ENCODE results near the gene FAM20C.
"Not testable (repeated sequence)": the region's sequence is repeated elsewhere in the genome, so short reads cannot be mapped to it uniquely, and the experiment has no call there.

The FAM20C gene

DNA sequence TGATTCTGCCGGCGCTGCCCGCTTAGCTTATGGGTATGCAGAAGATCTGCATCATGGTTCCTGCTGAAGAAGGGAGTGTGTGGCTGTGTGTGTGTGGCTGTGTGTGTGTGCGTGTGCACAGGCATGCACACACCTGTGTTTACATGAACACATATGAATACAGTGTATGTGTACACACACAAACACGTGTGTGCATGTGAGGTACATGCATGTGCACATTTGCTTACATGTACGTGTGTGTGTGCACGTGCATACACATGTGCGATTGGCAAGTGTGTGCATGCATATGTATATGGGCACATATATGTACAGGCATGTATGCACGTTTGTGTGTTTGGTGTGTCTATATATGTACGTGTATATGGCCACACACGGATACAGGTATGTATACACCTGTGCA is 16.4 kb upstream of the FAM20C start:
- Mint-ChIP-seq H3K27ac (no peak overlapping the region), H3K4me3 (no peak overlapping the region), H3K27me3 (peaks cover 4% of the 10 kb centered on the region), H3K36me3 (no peaks in the 10 kb centered on the region), H3K9me3 (no peaks in the 10 kb centered on the region), H3K4me1 (no peaks in the 10 kb centered on the region)
- ATAC-seq (ENCODE audit: low read depth) (no peak), DNase-seq (ENCODE audit: low spot score in 2 of 2) (no peak)

DNA sequence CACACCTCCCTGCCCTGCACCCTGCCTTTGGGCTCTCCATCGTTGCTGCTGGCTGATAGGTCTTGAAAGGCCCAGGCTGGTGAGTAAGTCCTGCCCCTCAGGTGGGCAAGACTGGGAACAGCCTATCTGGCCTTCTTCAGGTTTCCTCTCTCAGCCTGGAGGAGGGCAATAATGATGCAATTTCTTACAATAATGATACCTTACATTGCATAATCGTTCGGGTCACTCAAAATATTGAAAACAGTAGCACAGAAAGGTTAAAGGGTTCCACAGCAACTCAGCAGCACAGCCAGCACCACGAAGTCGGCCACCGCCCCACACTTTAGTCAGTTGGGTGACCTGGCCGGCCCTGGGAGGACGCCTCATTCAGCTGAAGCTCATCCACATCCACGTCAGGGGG is 16.0 kb upstream of the FAM20C start:
- no peak overlapping the region for H3K27ac Mint-ChIP-seq
- H3K27me3 Mint-ChIP-seq = peaks cover 4% of the 10 kb centered on the region
- no peak for ATAC-seq (ENCODE audit: low read depth)
- H3K4me1 Mint-ChIP-seq = no peaks in the 10 kb centered on the region
- H3K36me3 Mint-ChIP-seq = no peaks in the 10 kb centered on the region
- H3K4me3 Mint-ChIP-seq = no peak overlapping the region
- DNase-seq (ENCODE audit: low spot score in 2 of 2) = no peak
- H3K9me3 Mint-ChIP-seq = no peaks in the 10 kb centered on the region

DNA sequence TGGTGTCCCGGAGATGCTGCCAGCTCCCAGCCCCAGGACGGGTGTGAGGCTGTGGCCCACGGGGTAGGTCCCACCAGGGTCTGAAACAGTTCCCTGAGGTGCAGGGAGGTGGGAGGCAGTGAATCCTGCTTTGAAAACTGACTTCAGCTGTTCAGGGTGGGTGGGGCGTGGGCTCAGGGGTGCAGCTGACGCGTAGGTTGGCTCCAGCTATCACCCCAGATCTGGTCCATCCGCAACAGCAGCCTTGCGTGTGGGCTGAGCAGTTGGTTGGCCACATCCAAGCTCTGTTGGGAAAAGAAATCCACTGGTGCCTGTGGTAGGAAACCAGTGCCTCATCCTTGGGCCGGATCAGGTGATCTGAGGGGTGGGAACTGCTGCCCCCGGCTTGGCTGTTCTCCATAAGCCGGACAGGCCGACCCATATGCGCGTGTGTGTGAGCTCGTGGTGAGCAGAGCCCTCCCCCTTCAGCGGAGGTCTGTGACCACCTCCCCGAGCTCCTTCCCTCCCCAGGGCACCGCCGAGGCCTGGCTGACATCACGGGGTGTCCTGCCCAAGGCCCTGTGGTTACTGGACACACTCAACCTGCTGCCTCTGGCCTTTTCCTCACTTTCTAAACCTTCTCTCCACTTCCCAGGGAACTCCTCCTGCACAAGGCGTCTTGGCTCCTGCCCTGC is 15.4 kb upstream of the FAM20C start:
- no peak overlapping the region for H3K4me3 Mint-ChIP-seq
- no peak overlapping the region for H3K27ac Mint-ChIP-seq
- H3K27me3 Mint-ChIP-seq = peaks cover 6% of the 10 kb centered on the region
- ATAC-seq (ENCODE audit: low read depth) (no peak), DNase-seq (ENCODE audit: low spot score in 2 of 2) (no peak)
- no peaks in the 10 kb centered on the region for H3K9me3 Mint-ChIP-seq
- no peaks in the 10 kb centered on the region for H3K4me1 Mint-ChIP-seq
- no peaks in the 10 kb centered on the region for H3K36me3 Mint-ChIP-seq

DNA sequence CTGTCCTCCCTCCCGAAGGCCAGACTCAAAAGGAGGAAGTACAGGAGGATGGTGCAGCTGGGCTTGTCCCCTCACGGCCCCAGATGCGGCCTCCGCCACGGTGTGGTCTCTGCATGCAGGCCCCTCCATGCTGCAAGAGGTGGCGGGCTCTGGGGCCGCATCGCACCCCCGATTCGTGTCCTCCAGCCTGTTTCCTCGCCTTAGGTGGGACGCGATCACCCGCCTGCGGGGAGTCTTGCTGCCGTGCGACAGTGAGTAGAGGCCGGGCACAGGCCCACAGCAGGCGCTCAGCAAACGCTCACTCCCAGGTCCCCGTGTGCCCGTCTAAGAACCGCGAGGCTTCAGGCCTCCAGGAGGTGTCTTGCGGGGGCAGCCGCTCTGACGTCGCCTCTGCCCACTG is 13.9 kb upstream of the FAM20C start:
- Mint-ChIP-seq H3K27ac (no peak overlapping the region), H3K4me1 (no peaks in the 10 kb centered on the region)

GRCh38 chr7:179209-179681 is 13.1 kb upstream of the FAM20C start:
- no peaks in the 10 kb centered on the region for H3K9me3 Mint-ChIP-seq
- ATAC-seq (ENCODE audit: low read depth) = no peak
- no peak for DNase-seq (ENCODE audit: low spot score in 2 of 2)
- peaks cover 3% of the 10 kb centered on the region for H3K27me3 Mint-ChIP-seq
- H3K36me3 Mint-ChIP-seq = no peaks in the 10 kb centered on the region
- H3K4me1 Mint-ChIP-seq = no peaks in the 10 kb centered on the region
- H3K27ac Mint-ChIP-seq = no peak overlapping the region
- H3K4me3 Mint-ChIP-seq = no peak overlapping the region

More for the DNA sequence above, 13.9 kb upstream of the FAM20C start:
- Mint-ChIP-seq H3K4me3 (no peak overlapping the region), H3K27me3 (peaks cover 3% of the 10 kb centered on the region), H3K9me3 (no peaks in the 10 kb centered on the region), H3K36me3 (no peaks in the 10 kb centered on the region)
- no peak for DNase-seq (ENCODE audit: low spot score in 2 of 2)
- no peak for ATAC-seq (ENCODE audit: low read depth)

GRCh38 chr7:179948-180694 is 12.2 kb upstream of the FAM20C start:
- H3K4me1 Mint-ChIP-seq = no peaks in the 10 kb centered on the region
- ATAC-seq (ENCODE audit: low read depth) (no peak), DNase-seq (ENCODE audit: low spot score in 2 of 2) (no peak)
- H3K27ac Mint-ChIP-seq = no peak overlapping the region
- no peak overlapping the region for H3K4me3 Mint-ChIP-seq
- no peaks in the 10 kb centered on the region for H3K36me3 Mint-ChIP-seq
- H3K27me3 Mint-ChIP-seq = peaks cover 3% of the 10 kb centered on the region
- no peaks in the 10 kb centered on the region for H3K9me3 Mint-ChIP-seq

DNA sequence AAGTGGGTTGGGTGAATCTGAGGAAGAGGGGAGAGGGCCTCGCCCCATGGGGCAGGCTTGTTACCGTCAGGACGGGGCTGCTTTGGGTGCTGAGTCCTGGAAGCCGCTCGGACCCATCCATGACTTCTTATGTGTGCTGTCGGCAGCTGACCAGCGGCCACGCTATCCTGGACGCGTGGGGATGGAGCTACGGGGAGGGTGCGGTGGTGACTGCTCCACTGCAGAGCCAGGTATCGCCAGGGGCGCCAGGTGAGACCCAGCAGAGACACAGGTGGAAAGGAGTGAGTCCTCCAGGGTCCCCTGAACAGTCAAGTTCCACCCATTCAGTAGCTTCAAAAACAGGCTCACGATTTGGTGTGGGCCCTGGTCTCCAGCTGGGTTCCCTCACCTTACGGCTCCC is 10.6 kb upstream of the FAM20C start:
- DNase-seq (ENCODE audit: low spot score in 2 of 2) = no peak
- H3K27me3 Mint-ChIP-seq = peaks cover 3% of the 10 kb centered on the region
- no peak overlapping the region for H3K27ac Mint-ChIP-seq
- no peaks in the 10 kb centered on the region for H3K4me1 Mint-ChIP-seq
- ATAC-seq (ENCODE audit: low read depth) = no peak
- H3K36me3 Mint-ChIP-seq = no peaks in the 10 kb centered on the region
- no peak overlapping the region for H3K4me3 Mint-ChIP-seq
- H3K9me3 Mint-ChIP-seq = no peaks in the 10 kb centered on the region

DNA sequence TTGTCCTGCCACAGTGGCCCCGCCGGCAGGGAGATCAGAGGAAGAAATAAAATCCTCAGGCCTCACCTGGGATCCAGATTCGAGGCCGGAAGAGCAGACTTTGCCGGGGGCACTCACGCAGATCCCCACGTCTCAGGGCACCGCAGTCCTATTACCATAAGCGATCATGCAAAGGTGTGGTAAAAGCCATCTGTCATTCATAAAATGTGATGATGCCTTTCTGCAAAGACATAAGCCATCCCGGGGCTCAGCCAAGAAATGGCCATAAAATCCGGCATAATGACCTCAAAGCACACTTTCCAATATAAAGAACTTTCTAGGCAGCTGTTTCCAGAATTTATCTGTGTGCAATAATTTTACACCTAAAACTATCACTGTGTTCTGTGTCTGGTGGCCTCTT is 9.9 kb upstream of the FAM20C start:
- not testable (repeated sequence) for ATAC-seq (ENCODE audit: low read depth); H3K4me3 Mint-ChIP-seq; DNase-seq (ENCODE audit: low spot score in 2 of 2); H3K36me3 Mint-ChIP-seq; H3K27me3 Mint-ChIP-seq; H3K27ac Mint-ChIP-seq; H3K9me3 Mint-ChIP-seq; H3K4me1 Mint-ChIP-seq

- Mint-ChIP-seq H3K36me3 (no peaks in the 10 kb centered on the region), H3K27me3 (peaks cover 4% of the 10 kb centered on the region), H3K4me1 (no peaks in the 10 kb centered on the region), H3K27ac (no peak overlapping the region), H3K9me3 (no peaks in the 10 kb centered on the region), H3K4me3 (no peak overlapping the region)
- no peak for ATAC-seq (ENCODE audit: low read depth)
- DNase-seq (ENCODE audit: low spot score in 2 of 2) = no peak
Measured at GRCh38 chr7:183496-184292, 8.7 kb upstream of the FAM20C start.

DNA sequence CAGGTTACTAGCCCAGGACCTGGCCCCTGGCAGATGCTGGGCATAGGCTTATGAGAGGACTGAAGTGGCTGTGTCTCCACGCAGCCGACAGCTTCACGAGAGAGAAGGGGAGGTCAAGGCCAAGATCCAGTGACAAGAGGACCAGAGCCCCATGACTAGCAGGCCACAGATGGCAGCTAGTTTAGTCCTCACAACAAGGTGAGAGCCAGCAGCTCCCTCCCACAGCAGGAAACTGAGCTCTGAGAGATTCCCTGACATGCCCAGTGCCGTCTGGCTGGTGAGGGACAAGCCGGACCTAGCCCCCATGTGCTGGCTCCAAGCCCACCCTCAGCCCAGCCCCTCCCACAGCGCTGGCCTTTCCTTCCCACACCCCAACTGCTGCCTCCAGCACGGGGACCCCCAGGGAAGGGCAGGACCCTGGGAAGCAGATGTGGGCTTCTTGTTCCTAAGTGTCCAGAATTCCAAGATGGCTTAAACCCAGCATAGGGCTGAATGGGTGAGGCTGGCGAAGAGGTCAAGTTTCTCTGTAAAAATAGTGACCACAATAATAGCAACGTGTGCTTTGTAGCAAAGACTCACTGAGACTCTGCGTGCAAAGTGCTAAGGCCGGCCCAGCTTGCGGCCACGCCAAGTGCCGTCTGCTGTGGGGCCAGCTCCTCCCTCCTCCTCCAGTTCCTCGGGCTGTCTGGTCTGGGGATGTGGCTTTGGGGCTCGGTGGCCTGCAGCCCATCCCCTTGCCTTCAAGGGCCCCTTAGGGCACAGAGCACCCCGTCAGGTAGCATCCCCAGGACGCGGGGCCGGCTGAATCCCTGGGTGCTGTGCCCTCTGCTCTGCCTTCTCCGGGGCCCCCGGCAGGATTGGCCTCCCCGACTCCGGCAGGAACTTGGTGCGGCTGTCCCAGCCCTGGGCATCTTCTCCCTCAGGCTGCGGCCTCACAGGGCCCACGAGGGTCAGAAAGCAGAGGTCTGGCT is 7.8 kb upstream of the FAM20C start:
- H3K4me3 Mint-ChIP-seq = no peak overlapping the region
- no peaks in the 10 kb centered on the region for H3K9me3 Mint-ChIP-seq
- H3K36me3 Mint-ChIP-seq = no peaks in the 10 kb centered on the region
- DNase-seq (ENCODE audit: low spot score in 2 of 2) (no peak), ATAC-seq (ENCODE audit: low read depth) (no peak)
- H3K4me1 Mint-ChIP-seq = no peaks in the 10 kb centered on the region
- no peak overlapping the region for H3K27ac Mint-ChIP-seq
- peaks cover 6% of the 10 kb centered on the region for H3K27me3 Mint-ChIP-seq

DNA sequence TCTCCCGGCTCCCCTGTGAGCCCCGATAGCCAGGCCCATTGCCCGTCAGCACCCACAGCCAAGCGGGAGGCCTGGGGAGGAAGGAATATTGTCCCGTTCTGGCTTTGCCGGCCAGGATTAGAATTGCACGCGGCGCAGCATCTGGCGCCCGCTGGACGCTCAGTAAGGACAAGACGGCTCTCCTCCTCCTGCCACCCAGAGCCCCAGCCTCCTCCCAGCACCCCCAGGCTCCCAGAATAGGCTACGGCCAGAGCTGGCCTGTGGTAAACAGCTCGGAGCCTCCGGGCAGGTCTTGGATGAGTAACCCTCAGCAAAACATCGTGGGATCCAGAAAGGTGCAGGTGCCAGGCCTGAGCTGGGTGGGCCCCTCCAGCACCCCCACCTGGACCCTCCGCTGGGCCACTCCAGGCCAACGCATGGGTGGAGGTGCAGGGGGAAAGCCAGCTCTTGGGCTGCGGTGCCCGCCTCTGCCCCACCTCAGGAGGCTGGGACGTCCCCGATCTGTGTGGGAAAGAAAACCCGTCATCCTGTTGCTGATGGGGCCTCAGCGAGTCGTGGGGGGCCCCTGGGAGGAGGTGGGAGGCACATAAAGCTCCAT is 5.8 kb upstream of the FAM20C start:
- Mint-ChIP-seq H3K9me3 (no peaks in the 10 kb centered on the region), H3K4me1 (peaks cover 2% of the 10 kb centered on the region)
- ATAC-seq (ENCODE audit: low read depth) = no peak

DNA sequence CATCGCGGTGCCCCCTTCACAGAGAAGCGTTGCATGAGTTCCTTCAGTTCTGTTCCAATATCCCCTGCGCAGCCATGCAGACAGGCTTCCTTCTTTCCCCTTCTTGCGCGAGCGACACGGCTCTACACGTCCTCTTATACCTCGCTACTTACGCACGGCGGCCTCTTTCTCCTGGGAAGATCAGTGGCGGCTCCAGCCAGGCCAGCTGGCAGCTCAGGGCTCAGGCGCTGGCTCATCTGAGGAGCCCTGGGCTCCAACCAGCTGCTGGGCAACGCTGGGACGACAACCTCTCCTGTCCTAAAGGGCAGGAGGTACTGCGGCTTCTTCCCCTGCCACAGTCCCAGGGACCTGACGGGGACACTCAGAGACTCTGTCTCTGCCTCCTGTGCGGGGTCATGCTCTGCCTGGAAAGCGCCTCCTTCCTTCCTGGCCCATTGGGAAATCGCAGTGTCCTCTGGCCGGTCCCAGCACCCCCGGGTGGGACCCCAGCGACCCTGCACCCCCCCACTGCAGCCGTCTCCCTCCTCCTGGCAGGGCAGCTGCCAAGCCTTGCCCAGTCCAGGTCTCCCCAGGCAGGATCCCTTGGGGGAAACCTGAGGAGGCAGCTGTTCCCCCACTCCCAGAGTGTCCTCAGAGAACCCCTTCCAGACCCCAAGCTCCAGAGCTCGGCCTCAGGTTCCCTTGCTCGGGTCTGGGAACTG is 5.0 kb upstream of the FAM20C start:
- H3K27me3 Mint-ChIP-seq = peaks cover 14% of the 10 kb centered on the region
- H3K36me3 Mint-ChIP-seq = no peaks in the 10 kb centered on the region
- peaks cover 2% of the 10 kb centered on the region for H3K4me1 Mint-ChIP-seq
- H3K4me3 Mint-ChIP-seq = no peak overlapping the region
- H3K27ac Mint-ChIP-seq = no peak overlapping the region
- no peaks in the 10 kb centered on the region for H3K9me3 Mint-ChIP-seq
- ATAC-seq (ENCODE audit: low read depth) (no peak), DNase-seq (ENCODE audit: low spot score in 2 of 2) (no peak)

More for the DNA sequence above, 5.8 kb upstream of the FAM20C start:
- H3K27me3 Mint-ChIP-seq = peaks cover 15% of the 10 kb centered on the region
- H3K27ac Mint-ChIP-seq = no peak overlapping the region
- DNase-seq (ENCODE audit: low spot score in 2 of 2) = no peak
- H3K4me3 Mint-ChIP-seq = no peak overlapping the region
- H3K36me3 Mint-ChIP-seq = no peaks in the 10 kb centered on the region

DNA sequence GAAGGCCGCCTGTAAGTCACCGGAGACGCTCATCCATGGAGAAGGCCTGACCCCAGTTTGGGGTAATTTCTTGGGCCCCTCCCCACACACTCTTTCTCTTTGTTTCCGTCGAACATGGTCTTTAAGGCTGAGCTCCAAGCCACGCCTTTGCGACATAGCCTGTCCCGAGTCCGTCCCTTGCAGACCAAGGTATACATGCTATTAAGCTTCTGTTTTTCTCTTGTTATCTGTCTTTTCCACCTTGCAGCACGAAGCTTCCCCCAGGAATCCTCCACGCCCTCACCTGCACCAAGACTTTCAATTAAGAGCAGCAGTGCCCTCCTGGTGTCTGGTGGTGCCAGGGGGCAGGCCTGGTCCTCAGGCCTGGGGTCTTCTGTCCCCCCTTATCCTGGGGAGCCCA is 4.2 kb upstream of the FAM20C start:
- DNase-seq (ENCODE audit: low spot score in 2 of 2) (no peak), ATAC-seq (ENCODE audit: low read depth) (no peak)
- H3K27ac Mint-ChIP-seq = no peak overlapping the region
- peaks cover 2% of the 10 kb centered on the region for H3K4me1 Mint-ChIP-seq
- no peaks in the 10 kb centered on the region for H3K9me3 Mint-ChIP-seq
- peaks cover 14% of the 10 kb centered on the region for H3K27me3 Mint-ChIP-seq
- H3K36me3 Mint-ChIP-seq = no peaks in the 10 kb centered on the region
- H3K4me3 Mint-ChIP-seq = no peak overlapping the region
